Activated T-cell treated with anti-CD3 and anti-CD28 coated beads, Interleukin-2, amount 50 U/mL, for 72 hours (primary cell): ENCODE measurements around the gene HIGD1A. TPM values are rescaled to one million over a fixed set of nuclear protein-coding genes. Genes with fewer than 3 reads are reported as not detected.

Experiments used
- ATAC-seq, 2 donors: fragments of 150-1000 bp; cut with Tn5 transposase; replicated peaks in 1 of 2; 2 replicates each; pipeline ENCODE4 v1.10.0; 2021; ENCODE audit warnings: moderate library complexity in 2 of 2, mild to moderate bottlenecking in 1 of 2
- DNase-seq, 2 donors: peaks; one replicate each; pipeline ENCODE4 v3.0.0; 2021 to 2022; ENCODE audit warnings: mixed read lengths in 1 of 2
- H3K27ac Mint-ChIP-seq: one replicate; pipeline ENCODE4 v1.8.0; 2022; ENCODE audit warnings: mild to moderate bottlenecking, moderate library complexity, mixed read lengths
- H3K27me3 Mint-ChIP-seq: one replicate; pipeline ENCODE4 v1.8.0; 2022; ENCODE audit warnings: low read depth, mixed read lengths
- H3K36me3 Mint-ChIP-seq, 2 donors: one replicate each; pipeline ENCODE4 v1.8.0; 2022; ENCODE audit warnings: mixed read lengths in 2 of 2, mild to moderate bottlenecking in 1 of 2; ENCODE audit not compliant: insufficient read depth in 2 of 2
- H3K4me1 Mint-ChIP-seq: one replicate; pipeline ENCODE4 v1.8.0; 2022; ENCODE audit warnings: low read depth, mixed read lengths
- H3K4me3 Mint-ChIP-seq, 2 donors: one replicate each; pipeline ENCODE4 v1.8.0; 2022; ENCODE audit warnings: mild to moderate bottlenecking in 2 of 2, mixed read lengths in 2 of 2, moderate library complexity in 2 of 2
- H3K9me3 Mint-ChIP-seq, 2 donors: one replicate each; pipeline ENCODE4 v1.8.0; 2022; ENCODE audit warnings: mixed read lengths in 2 of 2
- total RNA-seq, 2 donors: library from RNA; stranded (reverse); gene quantifications; one replicate each; pipeline ENCODE4 v1.2.3, GENCODE V29; 2022

Gene HIGD1A
- total RNA-seq, 2 donors from 2014 or later, result 54.0 to 63.8 TPM

DNA sequence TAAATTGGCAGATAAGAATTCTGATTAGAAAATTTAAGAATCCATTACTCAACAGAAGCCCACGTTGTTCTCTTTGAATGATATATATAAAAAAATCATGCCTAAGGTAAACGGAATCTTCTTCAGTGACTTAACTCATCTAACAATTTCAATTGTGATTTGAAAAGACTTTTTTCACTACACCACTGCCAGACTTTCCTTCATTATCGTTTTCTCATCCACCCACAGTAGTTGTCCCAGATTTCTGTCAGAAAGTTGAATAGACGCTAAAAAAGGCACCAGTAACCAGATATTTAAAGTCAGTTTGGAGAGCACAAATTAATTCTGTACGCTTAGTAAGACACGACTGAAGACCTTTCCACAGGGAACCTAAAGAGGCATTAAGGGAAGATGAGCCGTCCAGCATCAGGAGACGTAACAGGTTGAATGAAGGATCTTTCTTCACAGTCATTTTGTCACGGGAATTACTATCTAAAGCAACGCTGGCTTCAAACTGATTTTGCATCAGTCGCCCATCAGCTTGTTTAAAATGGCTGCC lies 1.3 kb downstream of the HIGD1A start:
- peaks cover 1 to 2% of the 10 kb centered on the region in 2 donors for H3K36me3 Mint-ChIP-seq
- no peaks in the 10 kb centered on the region for H3K9me3 Mint-ChIP-seq
- H3K4me3 Mint-ChIP-seq, result peak overlapping the region; percentile 94 to 96
- peaks cover 54% of the 10 kb centered on the region for H3K4me1 Mint-ChIP-seq
- peaks cover 24% of the 10 kb centered on the region for H3K27me3 Mint-ChIP-seq
- DNase-seq, result no peak
- no peak for ATAC-seq
- no peak overlapping the region for H3K27ac Mint-ChIP-seq

DNA sequence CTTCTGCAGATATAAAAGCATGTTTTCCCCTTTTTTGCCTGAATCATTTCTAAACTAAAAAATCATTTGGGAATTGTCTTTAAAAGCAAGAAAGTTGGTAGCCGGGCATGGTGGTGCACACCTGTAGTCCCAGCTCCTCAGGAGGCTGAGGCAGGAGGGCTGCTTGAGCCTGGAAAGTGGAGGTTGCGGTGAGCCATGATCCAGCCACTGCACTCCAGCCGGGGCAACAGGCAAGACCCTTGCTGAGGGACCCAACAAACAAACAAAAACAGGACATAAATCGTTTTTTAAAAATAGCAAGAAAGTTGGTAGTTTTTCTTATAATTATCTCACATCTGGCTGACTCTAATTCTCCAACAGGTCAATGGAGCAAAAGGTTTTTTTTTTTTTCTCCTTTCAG lies 2.5 kb downstream of the HIGD1A start:
- DNase-seq, result no peak

DNA sequence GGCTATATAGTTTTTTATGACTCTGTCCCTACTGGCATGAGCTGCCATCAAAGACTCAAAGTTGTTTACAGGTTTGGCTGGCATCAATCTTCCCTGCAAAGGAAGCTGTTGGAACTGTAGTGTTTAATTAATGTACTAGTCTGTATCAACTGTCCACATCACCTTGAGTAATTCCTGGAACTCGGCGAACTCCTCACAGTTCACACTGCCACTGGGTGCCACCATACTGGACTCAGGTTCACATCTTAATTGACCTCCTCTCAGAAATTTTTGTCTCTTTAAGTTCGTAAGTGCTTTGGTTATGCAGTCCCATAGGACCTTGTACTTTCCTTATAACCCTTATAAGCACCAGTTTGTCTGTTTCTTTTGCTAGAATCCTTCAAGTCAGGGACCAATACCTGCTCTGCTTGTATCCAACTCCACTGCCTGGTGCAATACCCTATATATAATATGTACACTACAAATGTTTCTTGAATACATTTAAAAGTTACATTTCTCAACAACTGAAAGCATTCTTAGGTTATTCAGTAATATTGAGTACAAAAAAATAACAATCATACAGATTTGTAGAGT lies 3.2 kb downstream of the HIGD1A start:
- Mint-ChIP-seq H3K9me3 (no peaks in the 10 kb centered on the region), H3K27ac (no peak overlapping the region), H3K27me3 (peaks cover 10% of the 10 kb centered on the region), H3K4me3 (no peak overlapping the region), H3K4me1 (peaks cover 54% of the 10 kb centered on the region), H3K36me3 (peaks cover 1 to 2% of the 10 kb centered on the region in 2 donors)
- ATAC-seq, result no peak
- no peak for DNase-seq

More for the DNA sequence above, 2.5 kb downstream of the HIGD1A start:
- ATAC-seq, result no peak
- Mint-ChIP-seq H3K4me1 (peaks cover 54% of the 10 kb centered on the region), H3K9me3 (no peaks in the 10 kb centered on the region), H3K27me3 (peaks cover 16% of the 10 kb centered on the region), H3K36me3 (peaks cover 1 to 2% of the 10 kb centered on the region in 2 donors), H3K27ac (no peak overlapping the region), H3K4me3 (no peak overlapping the region)

DNA sequence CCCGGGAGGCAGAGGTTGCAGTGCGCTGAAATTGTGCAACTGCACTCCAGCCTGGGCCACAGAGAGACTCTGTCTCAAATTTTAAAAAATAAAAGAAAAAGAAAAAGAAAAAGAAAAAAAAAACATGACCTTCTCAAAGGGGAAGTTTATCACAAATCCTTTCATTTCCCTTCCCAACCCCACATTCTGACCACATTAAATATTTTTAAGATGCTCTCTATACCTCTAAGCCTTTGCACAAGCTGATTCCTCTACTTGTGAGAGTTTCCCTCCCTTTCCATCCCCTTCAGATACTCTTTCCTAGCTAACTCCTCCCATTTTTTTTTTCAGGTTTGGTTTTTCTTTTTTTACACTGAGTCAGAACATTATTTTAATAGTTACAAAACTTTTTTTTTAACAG lies 4.0 kb downstream of the HIGD1A start:
- no peak overlapping the region for H3K4me3 Mint-ChIP-seq
- H3K27me3 Mint-ChIP-seq, result peaks cover 1% of the 10 kb centered on the region
- H3K36me3 Mint-ChIP-seq, result peaks cover 1 to 2% of the 10 kb centered on the region in 2 donors
- no peak overlapping the region for H3K27ac Mint-ChIP-seq
- no peak for DNase-seq
- no peaks in the 10 kb centered on the region for H3K9me3 Mint-ChIP-seq
- no peak for ATAC-seq
- H3K4me1 Mint-ChIP-seq, result peaks cover 54% of the 10 kb centered on the region

DNA sequence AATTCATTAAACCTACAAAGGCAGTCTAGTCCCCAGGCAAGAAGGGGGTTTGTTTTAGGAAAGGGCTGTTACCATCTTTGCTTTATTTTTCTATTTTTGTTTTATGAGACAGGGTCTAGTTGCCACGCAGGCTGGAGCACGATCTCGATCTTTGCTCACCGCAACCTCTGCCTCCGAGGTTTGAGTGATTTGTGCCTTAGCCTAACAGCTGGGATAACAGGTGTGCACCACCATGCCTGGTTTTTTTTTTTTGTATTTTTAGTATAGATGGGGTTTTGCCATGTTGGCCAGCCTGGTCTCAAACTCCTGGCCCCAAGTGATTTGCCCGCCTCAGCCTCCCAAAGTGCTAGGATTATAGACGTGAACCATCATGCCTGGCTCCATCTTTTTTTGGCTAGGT lies 4.9 kb downstream of the HIGD1A start:
- no peaks in the 10 kb centered on the region for H3K27me3 Mint-ChIP-seq
- H3K9me3 Mint-ChIP-seq, result no peaks in the 10 kb centered on the region
- H3K4me1 Mint-ChIP-seq, result peaks cover 47% of the 10 kb centered on the region
- ATAC-seq (no peak), DNase-seq (no peak)
- H3K27ac Mint-ChIP-seq, result no peak overlapping the region
- H3K4me3 Mint-ChIP-seq, result no peak overlapping the region
- H3K36me3 Mint-ChIP-seq, result peaks cover 1 to 2% of the 10 kb centered on the region in 2 donors

DNA sequence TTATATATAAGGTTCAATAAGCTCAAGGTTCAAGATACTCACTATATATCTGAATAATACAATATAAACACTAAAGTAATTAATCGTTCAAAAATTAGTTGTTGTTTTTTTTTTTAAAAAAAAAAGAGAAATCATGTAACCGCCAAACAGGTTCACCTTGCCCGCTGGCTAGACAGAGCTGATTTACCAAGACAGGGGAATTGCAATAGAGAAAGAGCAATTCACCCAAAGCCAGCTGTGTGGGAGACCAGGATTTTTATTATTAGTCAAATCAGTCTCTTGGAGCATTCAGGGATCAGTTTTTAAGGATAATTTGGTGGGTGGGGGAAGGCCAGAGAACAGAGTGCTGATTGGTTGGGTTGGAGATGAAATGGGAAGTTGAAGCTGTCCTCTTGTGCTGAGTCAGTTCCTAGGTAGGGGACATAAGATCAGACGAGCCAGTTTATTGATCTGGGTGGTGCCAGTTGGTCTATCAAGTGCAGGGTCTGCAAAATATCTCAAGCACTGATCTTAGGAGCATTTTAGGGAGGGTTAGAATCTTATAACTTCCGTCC lies 7.9 kb downstream of the HIGD1A start:
- H3K4me1 Mint-ChIP-seq, result peaks cover 30% of the 10 kb centered on the region
- H3K4me3 Mint-ChIP-seq, result no peak overlapping the region

DNA sequence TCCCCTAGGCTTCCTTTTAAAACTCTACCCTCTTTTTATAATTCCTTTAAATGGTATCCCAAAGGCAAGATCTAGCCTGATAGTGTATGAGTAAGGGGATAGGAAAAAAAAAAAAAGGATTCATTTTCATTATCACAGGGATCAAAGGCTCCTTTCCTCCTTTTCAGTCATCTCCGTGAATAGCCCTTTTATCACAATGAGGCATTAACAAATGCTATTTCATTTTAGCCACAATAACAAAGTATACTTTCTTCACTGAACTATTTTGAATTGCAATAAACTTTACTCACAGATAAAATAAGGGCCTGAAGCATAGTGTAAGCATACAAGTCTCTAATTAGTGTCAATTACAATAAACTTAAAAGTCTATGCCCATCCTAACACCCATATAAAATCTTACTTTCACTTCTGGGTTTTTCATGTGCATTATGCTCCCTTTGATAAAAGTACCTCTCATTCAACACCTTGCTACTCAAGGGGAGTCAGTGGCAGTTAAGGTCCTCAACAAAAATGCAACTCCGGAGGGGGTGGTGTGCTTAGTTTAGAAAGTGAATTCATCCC lies 8.6 kb downstream of the HIGD1A start:
- ATAC-seq (no peak), DNase-seq (no peak)
- Mint-ChIP-seq H3K9me3 (no peaks in the 10 kb centered on the region), H3K27me3 (no peaks in the 10 kb centered on the region), H3K4me1 (peaks cover 27% of the 10 kb centered on the region), H3K27ac (no peak overlapping the region), H3K36me3 (peaks cover 5 to 6% of the 10 kb centered on the region in 2 donors), H3K4me3 (no peak overlapping the region)

More for the DNA sequence above, 7.9 kb downstream of the HIGD1A start:
- Mint-ChIP-seq H3K9me3 (no peaks in the 10 kb centered on the region), H3K27ac (no peak overlapping the region), H3K27me3 (no peaks in the 10 kb centered on the region), H3K36me3 (peaks cover 5 to 6% of the 10 kb centered on the region in 2 donors)
- DNase-seq, result no peak
- ATAC-seq, result no peak

DNA sequence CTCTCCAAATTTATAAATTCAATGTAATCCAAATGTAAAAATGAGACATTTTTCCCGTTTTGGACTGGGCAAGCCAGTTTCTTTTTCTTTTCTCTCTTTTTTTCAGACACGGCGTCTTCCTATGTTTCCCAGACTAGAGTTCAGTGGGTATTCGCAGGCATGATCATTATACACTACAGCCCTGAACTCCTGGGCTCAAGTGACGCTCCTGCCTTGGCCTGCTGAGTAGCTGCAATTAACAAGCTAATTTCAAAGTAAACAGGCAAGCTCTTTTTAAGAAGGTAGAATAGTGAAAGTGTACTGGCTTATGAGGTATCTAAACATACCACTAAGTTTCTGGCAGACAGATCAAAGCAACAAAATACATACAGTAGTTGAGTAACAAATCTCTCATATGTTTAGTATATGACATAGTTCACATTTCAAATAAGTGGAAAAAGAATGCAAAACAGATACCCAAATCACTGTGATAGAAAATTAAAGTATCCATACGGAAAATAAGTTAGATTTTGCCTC lies 13.5 kb downstream of the HIGD1A start:
- Mint-ChIP-seq H3K27ac (no peak overlapping the region), H3K4me3 (no peak overlapping the region), H3K36me3 (peaks cover 6 to 14% of the 10 kb centered on the region in 2 donors), H3K9me3 (no peaks in the 10 kb centered on the region), H3K4me1 (peaks cover 12% of the 10 kb centered on the region), H3K27me3 (no peaks in the 10 kb centered on the region)
- no peak for ATAC-seq
- DNase-seq, result no peak

DNA sequence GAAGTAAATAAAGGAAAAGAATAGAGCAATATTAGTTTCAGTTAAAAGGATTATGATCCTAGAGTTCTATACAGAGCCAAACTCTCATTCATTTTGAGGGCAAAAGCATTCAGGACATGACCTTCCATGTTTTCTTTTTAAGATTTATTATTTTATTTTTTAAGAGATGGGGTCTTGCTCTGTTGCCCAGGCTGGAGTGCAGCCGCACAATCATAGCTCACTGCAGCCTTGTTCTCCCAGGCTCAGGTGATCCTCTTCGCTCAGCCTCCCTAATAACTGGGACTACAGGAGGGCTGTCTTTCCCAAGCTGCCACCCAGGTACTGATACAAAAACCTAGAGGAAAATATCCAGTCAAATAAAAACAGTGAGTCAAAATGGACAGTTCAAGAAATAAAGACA lies 17.7 kb downstream of the HIGD1A start:
- no peak overlapping the region for H3K4me3 Mint-ChIP-seq
- DNase-seq (no peak), ATAC-seq (no peak)
- H3K27ac Mint-ChIP-seq, result no peak overlapping the region
- H3K27me3 Mint-ChIP-seq, result no peaks in the 10 kb centered on the region
- peaks cover 3 to 9% of the 10 kb centered on the region in 2 donors for H3K36me3 Mint-ChIP-seq
- no peaks in the 10 kb centered on the region for H3K9me3 Mint-ChIP-seq
- peaks cover 6% of the 10 kb centered on the region for H3K4me1 Mint-ChIP-seq

DNA sequence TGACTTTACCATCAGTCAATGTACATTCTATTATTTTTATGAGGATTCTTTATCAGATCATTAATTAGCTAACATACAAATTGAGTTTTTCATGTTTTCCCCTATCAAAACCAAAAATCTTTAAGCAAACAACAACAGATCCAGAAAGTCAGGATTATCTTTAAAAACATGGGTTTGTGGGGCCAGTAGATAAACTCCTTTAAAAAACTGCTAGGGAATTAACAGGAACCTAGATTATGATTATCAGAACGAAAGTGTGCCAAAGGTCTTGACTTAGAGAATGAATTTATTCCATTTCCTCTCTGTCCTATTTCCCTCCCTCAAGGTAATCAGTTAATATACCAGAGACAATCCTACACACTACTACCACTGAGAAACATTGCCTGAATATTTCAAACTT lies 18.1 kb downstream of the HIGD1A start:
- Mint-ChIP-seq H3K9me3 (no peaks in the 10 kb centered on the region), H3K27ac (no peak overlapping the region), H3K36me3 (peaks cover 3 to 9% of the 10 kb centered on the region in 2 donors), H3K4me1 (peaks cover 6% of the 10 kb centered on the region), H3K4me3 (no peak overlapping the region), H3K27me3 (no peaks in the 10 kb centered on the region)
- ATAC-seq (no peak), DNase-seq (no peak)

DNA sequence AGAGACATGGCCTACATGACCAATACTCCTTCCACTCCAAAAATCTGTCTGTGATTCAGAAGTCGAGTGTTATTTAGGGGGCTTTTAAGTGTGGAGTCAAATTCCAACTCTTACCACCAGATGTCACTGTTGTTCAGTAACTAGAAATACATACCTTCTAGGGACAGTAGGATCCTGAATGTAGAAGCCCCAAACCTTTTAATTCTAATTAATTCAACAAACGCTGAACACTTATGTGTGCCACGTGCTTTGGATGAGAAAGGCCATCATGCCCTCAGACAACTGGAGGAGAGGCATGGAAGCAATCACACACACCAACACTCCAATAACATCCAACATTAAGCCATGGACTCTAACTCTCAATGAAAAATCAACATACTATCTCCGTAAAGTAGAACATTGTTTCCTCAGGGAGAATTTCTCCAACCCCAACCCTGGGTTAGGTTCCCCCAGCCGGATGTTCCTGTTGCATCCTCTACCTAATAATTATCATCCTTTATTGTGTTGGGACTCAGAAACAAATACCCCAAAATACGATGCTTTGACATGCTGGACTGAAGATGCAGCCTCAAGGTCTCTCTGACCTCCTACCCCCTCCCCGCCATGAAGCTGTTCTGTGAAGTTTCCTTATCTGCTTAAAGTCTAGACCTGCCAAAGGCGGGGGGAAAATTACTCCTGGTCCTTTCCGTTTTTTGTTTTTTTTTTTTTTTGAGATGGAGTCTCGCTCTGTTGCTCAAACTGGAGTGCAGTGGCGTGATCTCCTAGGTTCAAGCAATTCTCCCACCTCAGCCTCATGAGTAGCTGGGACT lies 23.2 kb downstream of the HIGD1A start:
- H3K4me3 Mint-ChIP-seq, result no peak overlapping the region
- DNase-seq, result peak; percentile 19 to 53
- peak; percentile 72 to 76 for ATAC-seq
- H3K27ac Mint-ChIP-seq, result peak overlapping the region; percentile 54
- H3K36me3 Mint-ChIP-seq, result peaks cover 1 to 3% of the 10 kb centered on the region in 2 donors
- H3K9me3 Mint-ChIP-seq, result no peaks in the 10 kb centered on the region
- no peaks in the 10 kb centered on the region for H3K27me3 Mint-ChIP-seq
- H3K4me1 Mint-ChIP-seq, result no peaks in the 10 kb centered on the region

DNA sequence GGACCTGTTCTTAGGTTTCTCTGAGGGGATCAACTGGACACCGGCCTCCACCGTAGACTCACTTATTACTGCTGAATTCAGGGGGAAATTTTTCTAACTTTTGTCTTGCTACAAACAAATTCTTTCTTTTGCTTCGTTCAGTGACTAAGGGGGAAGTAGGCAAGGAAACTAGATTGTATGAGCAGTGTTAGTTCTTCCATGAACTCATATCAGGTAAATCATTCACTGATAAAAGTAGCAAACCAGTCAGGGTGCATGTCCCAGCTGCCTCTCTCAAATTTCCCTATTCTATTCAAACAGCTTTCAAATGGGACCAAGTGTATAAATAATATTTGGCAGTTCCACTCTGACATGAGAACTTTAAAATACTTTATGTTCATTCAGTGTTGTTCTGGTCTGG lies 23.9 kb downstream of the HIGD1A start:
- ATAC-seq (no peak), DNase-seq (no peak)
- H3K4me1 Mint-ChIP-seq, result no peaks in the 10 kb centered on the region
- no peak overlapping the region for H3K4me3 Mint-ChIP-seq
- peak overlapping the region; percentile 54 for H3K27ac Mint-ChIP-seq
- no peaks in the 10 kb centered on the region for H3K9me3 Mint-ChIP-seq
- peaks cover 1 to 3% of the 10 kb centered on the region in 2 donors for H3K36me3 Mint-ChIP-seq
- H3K27me3 Mint-ChIP-seq, result no peaks in the 10 kb centered on the region

DNA sequence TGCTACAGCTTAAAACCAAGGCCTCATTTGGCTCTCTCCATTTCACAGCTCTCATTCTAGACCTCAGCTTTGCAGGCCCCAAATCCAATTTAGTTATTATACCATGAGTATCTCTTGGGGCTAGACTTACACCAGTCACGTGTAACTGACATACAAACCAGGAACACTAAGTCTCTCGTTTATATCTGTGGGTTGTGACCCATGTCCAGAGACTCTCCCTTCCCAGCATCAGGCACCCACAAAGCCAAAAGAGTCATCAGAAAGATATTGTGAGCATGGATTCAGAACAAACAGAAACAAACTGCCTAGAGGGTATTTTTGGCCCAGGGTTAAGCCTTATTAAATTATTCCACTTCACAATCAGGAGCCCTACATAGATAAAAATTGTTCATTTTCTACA lies 25.6 kb downstream of the HIGD1A start:
- no peaks in the 10 kb centered on the region for H3K9me3 Mint-ChIP-seq
- no peaks in the 10 kb centered on the region for H3K4me1 Mint-ChIP-seq
- H3K4me3 Mint-ChIP-seq, result no peak overlapping the region
- H3K27me3 Mint-ChIP-seq, result no peaks in the 10 kb centered on the region
- no peak overlapping the region for H3K27ac Mint-ChIP-seq
- H3K36me3 Mint-ChIP-seq, result peaks cover 1 to 3% of the 10 kb centered on the region in 2 donors
- DNase-seq (no peak), ATAC-seq (no peak)
